NT2/D1 (cell line): ENCODE data around the gene TM9SF4.

Source experiments
- SUZ12 ChIP-seq: IDR thresholded peaks from 2 replicates; pipeline ENCODE4 v1.6.1; 2011; ENCODE audit not compliant: insufficient read length, insufficient read depth; ENCODE audit errors: extremely low read depth
- ZNF274 ChIP-seq: IDR thresholded peaks from 2 replicates; pipeline ENCODE4 v1.6.1; 2011; ENCODE audit warnings: mild to moderate bottlenecking, low read depth, low read length

DNA sequence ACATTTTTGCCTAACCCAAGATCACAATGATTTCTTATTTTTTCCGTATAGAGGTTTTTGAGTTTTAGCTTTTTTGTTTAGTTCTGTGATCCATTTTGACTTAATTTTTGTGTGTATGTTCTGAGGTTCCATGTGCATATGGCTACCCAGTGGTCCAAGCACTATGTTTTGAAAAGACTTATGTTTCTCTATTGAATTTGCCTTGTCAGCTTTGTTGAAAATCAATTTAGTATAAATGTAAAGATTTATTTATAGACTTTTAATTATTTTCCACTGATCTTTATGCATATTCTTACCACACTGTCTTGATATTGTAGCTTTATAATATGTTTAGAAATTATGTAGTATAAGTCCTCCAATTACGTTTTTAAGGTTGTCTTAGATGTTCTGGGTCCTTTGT, 10.2 kb downstream of the TM9SF4 start:
- no peak for TF ChIP-seq ZNF274
- no peak for TF ChIP-seq SUZ12
